Measurements from ENCODE around the gene ADGRE3.
"Not testable (repeated sequence)": the region's sequence is repeated elsewhere in the genome, so short reads cannot be mapped to it uniquely, and the experiment has no call there.

DNA sequence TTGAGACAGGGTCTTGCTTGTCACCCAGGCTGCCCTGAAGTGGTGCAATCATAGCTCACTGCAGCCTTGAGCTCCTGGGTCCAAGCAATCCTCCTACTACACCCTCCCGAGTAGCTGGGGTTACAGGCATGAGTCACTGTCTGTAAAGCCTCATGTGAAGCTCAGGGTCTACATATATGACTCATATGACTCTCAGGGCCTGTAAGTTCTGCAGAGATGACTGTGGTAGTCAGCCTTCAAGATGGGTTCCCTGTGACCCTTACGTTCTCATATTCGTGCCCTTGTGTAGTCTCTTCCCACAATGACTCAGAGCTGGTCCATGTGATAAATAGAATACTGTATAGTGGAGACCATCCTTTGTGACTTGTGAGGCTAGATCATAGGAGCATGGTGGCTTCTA is 89.5 kb downstream of the ADGRE3 start:
- TF ChIP-seq, protein P1, sequence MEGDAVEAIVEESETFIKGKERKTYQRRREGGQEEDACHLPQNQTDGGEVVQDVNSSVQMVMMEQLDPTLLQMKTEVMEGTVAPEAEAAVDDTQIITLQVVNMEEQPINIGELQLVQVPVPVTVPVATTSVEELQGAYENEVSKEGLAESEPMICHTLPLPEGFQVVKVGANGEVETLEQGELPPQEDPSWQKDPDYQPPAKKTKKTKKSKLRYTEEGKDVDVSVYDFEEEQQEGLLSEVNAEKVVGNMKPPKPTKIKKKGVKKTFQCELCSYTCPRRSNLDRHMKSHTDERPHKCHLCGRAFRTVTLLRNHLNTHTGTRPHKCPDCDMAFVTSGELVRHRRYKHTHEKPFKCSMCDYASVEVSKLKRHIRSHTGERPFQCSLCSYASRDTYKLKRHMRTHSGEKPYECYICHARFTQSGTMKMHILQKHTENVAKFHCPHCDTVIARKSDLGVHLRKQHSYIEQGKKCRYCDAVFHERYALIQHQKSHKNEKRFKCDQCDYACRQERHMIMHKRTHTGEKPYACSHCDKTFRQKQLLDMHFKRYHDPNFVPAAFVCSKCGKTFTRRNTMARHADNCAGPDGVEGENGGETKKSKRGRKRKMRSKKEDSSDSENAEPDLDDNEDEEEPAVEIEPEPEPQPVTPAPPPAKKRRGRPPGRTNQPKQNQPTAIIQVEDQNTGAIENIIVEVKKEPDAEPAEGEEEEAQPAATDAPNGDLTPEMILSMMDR (IDR thresholded peaks at IDR 0.05; ENCODE audit: low read length): not testable (repeated sequence)
- not testable (repeated sequence) for TF ChIP-seq EZH2 (IDR thresholded peaks at IDR 0.05; ENCODE audit: borderline replicate concordance, low read length)

Measured in OCI-LY1 (cell line).